OCI-M2 (cell line): ENCODE measurements around the gene MACC1.
"Not testable (repeated sequence)": the region's sequence is repeated elsewhere in the genome, so short reads cannot be mapped to it uniquely, and the experiment has no call there.

Experiments used
- DNase-seq: peaks from one replicate; lab custom pipeline; 2025; ENCODE audit not compliant: unreplicated experiment; lab: John Stamatoyannopoulos, UW

The MACC1 gene

GRCh38 chr7:20207811-20208210, 9.4 kb downstream of the MACC1 start:
- not testable (repeated sequence) for DNase-seq

GRCh38 chr7:20206104-20206896, 10.9 kb downstream of the MACC1 start:
- DNase-seq: no peak

GRCh38 chr7:20203316-20203715, 13.9 kb downstream of the MACC1 start:
- no peak for DNase-seq

GRCh38 chr7:20201380-20201779, 15.8 kb downstream of the MACC1 start:
- DNase-seq: no peak

- DNase-seq: no peak
Measured at GRCh38 chr7:20200971-20201370, 16.2 kb downstream of the MACC1 start.

GRCh38 chr7:20200361-20200760, 16.8 kb downstream of the MACC1 start:
- no peak for DNase-seq

- DNase-seq: no peak
Measured at GRCh38 chr7:20199015-20199737, 18.0 kb downstream of the MACC1 start.

- no peak for DNase-seq
Measured at GRCh38 chr7:20198260-20198659, 18.9 kb downstream of the MACC1 start.

- no peak for DNase-seq
Measured at GRCh38 chr7:20197837-20198236, 19.3 kb downstream of the MACC1 start.

- DNase-seq: no peak
Measured at GRCh38 chr7:20197125-20197748, 19.9 kb downstream of the MACC1 start.

GRCh38 chr7:20194343-20194995, 22.7 kb downstream of the MACC1 start:
- DNase-seq: no peak

GRCh38 chr7:20193873-20194272, 23.3 kb downstream of the MACC1 start:
- no peak for DNase-seq

GRCh38 chr7:20193242-20193777, 23.9 kb downstream of the MACC1 start:
- DNase-seq: no peak

GRCh38 chr7:20191391-20191869, 25.8 kb downstream of the MACC1 start:
- DNase-seq: no peak

- no peak for DNase-seq
Measured at GRCh38 chr7:20190560-20191390, 26.4 kb downstream of the MACC1 start.

- DNase-seq: no peak
Measured at GRCh38 chr7:20189852-20190251, 27.3 kb downstream of the MACC1 start.

- DNase-seq: no peak
Measured at GRCh38 chr7:20188567-20188966, 28.6 kb downstream of the MACC1 start.

GRCh38 chr7:20187850-20188249, 29.3 kb downstream of the MACC1 start:
- not testable (repeated sequence) for DNase-seq

GRCh38 chr7:20185988-20186387, 31.2 kb downstream of the MACC1 start:
- DNase-seq: no peak

- DNase-seq: no peak
Measured at GRCh38 chr7:20183086-20183485, 34.1 kb downstream of the MACC1 start.
